Astrocyte of the hippocampus (primary cell): Measurements from ENCODE around the gene NFIL3.
"Not testable (repeated sequence)": the region's sequence is repeated elsewhere in the genome, so short reads cannot be mapped to it uniquely, and the experiment has no call there.

Experiments
- DNase-seq: peaks from one replicate; pipeline ENCODE4 v3.0.0; 2011; ENCODE audit warnings: low read depth, low spot score

The NFIL3 gene, protein sequence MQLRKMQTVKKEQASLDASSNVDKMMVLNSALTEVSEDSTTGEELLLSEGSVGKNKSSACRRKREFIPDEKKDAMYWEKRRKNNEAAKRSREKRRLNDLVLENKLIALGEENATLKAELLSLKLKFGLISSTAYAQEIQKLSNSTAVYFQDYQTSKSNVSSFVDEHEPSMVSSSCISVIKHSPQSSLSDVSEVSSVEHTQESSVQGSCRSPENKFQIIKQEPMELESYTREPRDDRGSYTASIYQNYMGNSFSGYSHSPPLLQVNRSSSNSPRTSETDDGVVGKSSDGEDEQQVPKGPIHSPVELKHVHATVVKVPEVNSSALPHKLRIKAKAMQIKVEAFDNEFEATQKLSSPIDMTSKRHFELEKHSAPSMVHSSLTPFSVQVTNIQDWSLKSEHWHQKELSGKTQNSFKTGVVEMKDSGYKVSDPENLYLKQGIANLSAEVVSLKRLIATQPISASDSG

GRCh38 chr9:91423785-91424402, at the start of gene NFIL3:
NFIL3 (minus strand) TSS chr9:91423832; CDS start chr9:91410734, 13,098 bp downstream.
- DNase-seq = peak; percentile 94

GRCh38 chr9:91471524-91471923, 47.9 kb upstream of the NFIL3 start:
- not testable (repeated sequence) for DNase-seq

GRCh38 chr9:91465420-91465819, 41.8 kb upstream of the NFIL3 start:
- DNase-seq = peak; percentile 19

DNA sequence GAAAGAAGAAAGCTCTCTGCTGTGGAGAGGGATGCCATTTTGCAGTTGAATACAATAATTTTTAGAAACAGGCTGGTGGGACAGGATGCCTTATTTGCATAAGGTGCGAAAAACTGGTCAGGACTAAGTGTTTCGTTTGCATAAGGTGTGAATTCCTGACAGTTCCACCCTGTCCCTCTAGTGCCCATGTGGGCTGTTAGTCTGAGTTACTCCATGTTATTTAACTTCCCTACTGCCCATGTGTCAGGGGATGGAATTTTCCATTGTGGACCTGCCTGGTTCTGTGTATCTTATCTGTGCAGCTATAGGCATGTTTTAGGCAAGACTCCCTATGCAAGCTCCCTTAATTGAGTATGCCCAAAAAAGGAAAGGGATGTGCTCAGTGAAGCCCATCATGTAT, 35.3 kb upstream of the NFIL3 start:
- DNase-seq = no peak

DNA sequence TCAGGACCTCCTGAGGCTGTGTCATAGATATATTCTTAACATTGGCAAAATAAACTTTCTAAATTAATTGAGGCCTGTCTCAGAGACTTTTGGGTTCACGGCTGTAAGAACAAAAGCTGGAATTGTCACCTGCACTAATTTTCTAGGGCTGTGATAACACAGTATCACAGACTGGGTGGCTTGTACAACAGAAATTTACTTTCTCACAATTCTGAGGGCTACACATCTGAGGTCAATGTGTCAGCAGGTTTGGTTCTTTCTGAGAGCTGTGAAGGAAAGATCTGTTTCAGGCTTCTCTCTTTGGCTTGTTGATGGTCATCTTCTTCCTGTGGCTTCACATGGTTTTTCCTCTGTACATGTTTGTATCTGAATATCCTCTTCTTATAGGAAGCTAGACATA, 29.2 kb upstream of the NFIL3 start:
- DNase-seq = no peak

DNA sequence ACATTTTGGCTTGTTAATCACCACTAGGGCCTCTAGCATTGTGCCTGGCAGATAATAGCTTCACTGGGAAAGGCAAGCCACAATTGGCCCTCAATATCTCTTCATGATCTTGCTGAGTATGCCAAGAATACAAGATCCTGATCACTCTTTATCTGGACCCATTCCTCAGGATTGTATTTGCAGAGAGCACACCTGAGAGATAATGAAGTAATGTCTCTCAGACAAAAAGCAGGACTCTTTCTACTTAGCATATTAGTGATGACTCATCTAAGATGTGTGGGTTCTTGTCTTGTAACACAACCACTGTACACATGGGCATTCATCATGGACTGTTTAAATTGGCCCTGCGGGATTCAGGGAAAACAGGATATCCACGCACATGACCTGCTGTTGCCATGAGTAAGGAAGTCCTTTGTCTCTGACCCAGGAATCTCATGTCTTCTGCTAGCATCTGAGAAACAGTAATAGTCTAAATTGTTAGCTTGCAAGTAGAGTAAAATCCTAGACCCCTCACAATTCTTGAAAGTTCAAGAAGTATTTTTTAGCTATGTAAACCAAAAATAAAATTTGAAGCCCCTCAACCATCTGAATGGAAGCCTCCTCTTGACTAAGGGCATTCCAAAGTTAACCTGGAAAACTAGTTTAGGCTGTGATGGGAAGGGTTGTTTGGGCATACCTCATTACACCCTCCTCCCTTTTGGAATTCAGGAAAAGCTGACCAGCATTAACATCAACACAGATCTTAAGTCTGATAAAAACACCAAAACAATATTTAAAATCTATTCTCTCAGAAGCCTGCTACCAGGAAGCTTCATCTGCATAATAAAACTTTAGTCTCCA, 28.0 kb upstream of the NFIL3 start:
- no peak for DNase-seq

- no peak for DNase-seq
Measured at GRCh38 chr9:91445135-91445534, 21.5 kb upstream of the NFIL3 start.

- no peak for DNase-seq
Measured at GRCh38 chr9:91443994-91444392, 20.4 kb upstream of the NFIL3 start.

DNA sequence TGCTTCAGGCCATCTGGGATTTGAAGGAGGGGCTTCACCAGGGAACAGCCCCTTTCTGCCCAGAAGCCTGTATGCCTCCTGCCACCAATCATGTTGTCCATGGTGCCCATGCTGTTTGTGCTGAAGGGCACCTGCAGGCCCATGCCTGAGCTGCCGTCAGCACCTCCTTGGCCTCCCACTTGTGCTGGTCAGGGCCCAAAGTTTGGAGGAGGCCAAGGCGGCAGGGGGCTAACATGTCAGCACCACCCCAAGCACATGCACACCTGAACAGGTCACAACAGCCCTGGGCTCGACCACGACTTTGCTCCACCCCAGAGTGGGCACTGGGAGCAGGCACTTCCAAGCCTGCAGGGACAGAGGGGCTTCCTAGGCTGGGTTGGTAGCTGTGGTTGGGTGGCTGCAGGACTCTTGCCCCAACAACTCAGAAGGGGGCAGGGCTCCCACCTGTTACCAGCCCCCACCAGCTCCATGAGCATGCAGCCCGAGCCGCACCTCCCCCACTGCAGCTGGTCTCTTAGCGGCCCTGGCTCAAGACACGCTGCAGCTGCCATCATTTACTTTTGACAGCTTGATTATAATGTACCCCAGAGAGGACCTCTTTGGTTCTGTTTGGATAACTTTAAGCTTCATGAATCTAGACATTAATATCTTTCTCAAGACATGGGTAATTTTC, 19.8 kb upstream of the NFIL3 start:
- no peak for DNase-seq

- DNase-seq = no peak
Measured at GRCh38 chr9:91436841-91437240, 13.2 kb upstream of the NFIL3 start.

- DNase-seq = peak; percentile 89
Measured at GRCh38 chr9:91433180-91433579, 9.5 kb upstream of the NFIL3 start.

- no peak for DNase-seq
Measured at GRCh38 chr9:91431485-91431884, 7.9 kb upstream of the NFIL3 start.

GRCh38 chr9:91429501-91429900, 5.9 kb upstream of the NFIL3 start:
- DNase-seq = no peak

- DNase-seq = no peak
Measured at GRCh38 chr9:91428927-91429351, 5.3 kb upstream of the NFIL3 start.

DNA sequence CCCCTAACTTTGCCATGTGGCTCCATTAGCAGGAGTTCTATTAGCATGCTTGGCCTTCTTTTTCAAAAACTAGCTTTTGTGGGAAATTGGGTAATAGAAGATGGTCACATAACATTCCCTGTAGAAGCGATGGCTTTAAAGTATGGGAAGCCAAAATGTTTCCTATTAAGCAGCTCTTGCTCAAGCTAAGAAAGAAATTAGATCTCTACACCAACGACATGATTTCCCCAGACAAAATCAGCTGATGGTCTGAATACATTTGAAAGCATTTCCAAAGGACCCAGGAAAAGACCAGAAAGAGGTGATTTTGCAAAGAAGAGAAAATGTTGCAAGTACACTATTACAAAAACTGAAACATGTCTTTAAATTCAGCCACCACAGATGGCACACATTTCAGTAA, 4.8 kb upstream of the NFIL3 start:
- DNase-seq = no peak

DNA sequence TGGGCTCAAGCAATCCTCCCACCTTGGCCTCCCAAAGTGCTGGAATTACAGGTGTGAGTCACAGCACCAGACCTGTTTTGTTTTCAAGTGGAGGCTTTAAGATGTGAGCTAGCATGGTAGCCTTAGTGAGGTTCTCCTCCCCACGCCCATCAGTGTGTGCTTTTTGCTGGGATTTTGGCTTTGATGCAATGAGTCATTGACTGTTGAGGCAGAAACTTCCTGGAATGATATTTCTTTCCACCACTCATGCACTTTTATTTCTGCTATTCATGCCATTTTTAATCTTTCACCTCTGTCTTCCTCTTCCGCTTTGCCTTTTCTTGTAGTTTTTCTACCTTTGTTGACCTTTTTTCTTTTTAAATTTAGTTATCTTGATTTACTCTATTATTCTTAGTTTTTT, 4.2 kb upstream of the NFIL3 start:
- peak; percentile 63 for DNase-seq

DNA sequence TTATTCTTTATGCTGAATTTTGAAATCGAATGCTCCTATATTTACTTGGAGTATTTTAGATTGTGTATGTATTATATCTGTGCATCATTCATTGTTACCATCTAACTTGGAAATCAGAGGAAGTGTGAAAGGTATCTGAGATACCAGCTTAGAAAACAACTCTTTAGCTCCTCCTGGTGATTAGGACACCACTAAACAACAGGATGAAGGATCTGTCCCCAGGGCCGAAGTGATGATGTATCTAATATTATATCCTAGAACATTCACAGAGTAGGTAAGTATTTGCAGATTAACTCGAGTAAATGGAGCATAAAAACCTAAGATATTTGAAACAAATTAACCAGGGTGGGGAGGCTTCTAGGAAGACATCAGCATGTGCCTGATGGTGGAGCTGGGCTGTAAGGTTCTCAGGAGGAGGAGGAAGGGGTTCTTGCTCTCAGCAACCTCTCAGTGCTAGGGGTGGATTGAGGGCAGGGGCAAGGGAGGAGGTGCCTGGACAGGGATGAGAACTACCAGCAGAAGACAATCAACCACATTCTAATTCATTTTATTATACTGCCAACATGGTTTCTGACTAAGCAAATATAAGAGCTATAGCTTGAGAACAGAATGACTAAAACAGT, 2.6 kb upstream of the NFIL3 start:
- DNase-seq = peak; percentile 41

DNA sequence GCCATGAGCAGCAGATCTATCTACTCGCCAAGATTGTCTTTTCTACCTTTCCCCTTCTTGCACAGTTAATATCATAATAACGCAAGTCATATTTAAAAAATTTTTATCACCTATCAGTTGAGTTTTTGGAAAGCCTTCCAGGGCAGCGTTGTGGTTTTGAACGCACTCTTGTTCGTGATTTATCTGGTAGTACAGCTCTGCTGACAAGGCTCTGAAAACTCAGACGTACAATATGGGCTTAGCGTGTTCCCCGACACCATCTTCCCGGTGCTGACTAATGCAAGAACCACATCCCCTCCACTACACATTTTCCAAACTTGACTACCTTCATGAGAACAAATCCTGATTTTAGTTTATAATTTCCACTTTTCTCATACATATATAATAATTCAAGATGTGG, 1.6 kb upstream of the NFIL3 start:
- no peak for DNase-seq

- peak; percentile 85 for DNase-seq
Measured at GRCh38 chr9:91424403-91425176, 958 bp upstream of the NFIL3 start.
